ENCODE results near the gene LRP3. TPM values are rescaled to one million over a fixed set of nuclear protein-coding genes. Genes with fewer than 3 reads are reported as not detected.

LRP3 gene
- polyA plus RNA-seq, 1 donor from 2014 or later: 60.1 TPM

DNA sequence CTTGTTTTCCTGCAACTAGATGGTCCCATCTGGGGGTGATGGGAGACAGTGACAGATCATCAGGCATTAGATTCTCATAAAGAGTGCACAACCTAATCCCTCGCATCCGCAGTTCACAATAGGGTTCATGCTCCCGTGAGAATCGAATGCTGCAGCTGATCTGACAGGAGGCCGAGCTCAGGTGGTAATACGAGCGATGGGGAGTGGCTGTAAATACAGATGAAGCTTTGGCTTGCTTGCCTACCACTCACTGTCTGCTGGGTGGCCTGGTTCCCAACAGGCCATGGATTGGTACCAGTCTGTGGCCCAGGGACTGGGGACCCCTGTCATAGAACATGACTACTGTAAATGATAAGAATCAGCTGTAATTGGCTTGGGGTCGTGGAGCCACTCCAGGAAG is 34.2 kb upstream of the LRP3 start:
- Histone ChIP-seq H3K36me3 (ENCODE audit: insufficient read depth, low read length) (no peaks in the 10 kb centered on the region), H3K4me3 (ENCODE audit: low read length) (no peak overlapping the region), H3K9me2 (ENCODE audit: insufficient read depth, low read length) (no peaks in the 10 kb centered on the region), H3F3A (ENCODE audit: insufficient read depth, low read length, poor library complexity, severe bottlenecking) (no peaks in the 10 kb centered on the region), H4K20me1 (ENCODE audit: insufficient read depth) (no peaks in the 10 kb centered on the region), H3K27me3 (ENCODE audit: insufficient read depth, low read depth, low read length) (no peaks in the 10 kb centered on the region), H3K9me3 (ENCODE audit: low read length) (no peaks in the 10 kb centered on the region), H3K9ac (ENCODE audit: low read length) (no peak overlapping the region), H3K79me2 (replicated peaks; ENCODE audit: insufficient read depth, low read length) (no peaks in the 10 kb centered on the region), H3K27ac (ENCODE audit: low read length) (no peak overlapping the region), H2AFZ (ENCODE audit: low read depth, low read length) (no peak overlapping the region), H3K4me2 (ENCODE audit: low read length) (no peak overlapping the region)
- no peak for TF ChIP-seq TAF1 (IDR thresholded peaks at IDR 0.05; ENCODE audit: low read depth)
- TF ChIP-seq, protein P1, sequence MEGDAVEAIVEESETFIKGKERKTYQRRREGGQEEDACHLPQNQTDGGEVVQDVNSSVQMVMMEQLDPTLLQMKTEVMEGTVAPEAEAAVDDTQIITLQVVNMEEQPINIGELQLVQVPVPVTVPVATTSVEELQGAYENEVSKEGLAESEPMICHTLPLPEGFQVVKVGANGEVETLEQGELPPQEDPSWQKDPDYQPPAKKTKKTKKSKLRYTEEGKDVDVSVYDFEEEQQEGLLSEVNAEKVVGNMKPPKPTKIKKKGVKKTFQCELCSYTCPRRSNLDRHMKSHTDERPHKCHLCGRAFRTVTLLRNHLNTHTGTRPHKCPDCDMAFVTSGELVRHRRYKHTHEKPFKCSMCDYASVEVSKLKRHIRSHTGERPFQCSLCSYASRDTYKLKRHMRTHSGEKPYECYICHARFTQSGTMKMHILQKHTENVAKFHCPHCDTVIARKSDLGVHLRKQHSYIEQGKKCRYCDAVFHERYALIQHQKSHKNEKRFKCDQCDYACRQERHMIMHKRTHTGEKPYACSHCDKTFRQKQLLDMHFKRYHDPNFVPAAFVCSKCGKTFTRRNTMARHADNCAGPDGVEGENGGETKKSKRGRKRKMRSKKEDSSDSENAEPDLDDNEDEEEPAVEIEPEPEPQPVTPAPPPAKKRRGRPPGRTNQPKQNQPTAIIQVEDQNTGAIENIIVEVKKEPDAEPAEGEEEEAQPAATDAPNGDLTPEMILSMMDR (IDR thresholded peaks at IDR 0.05; ENCODE audit: poor library complexity, severe bottlenecking): no peak
- no peak for TF ChIP-seq POLR2AphosphoS5 (IDR thresholded peaks at IDR 0.05)
- TF ChIP-seq EP300 (conservative IDR thresholded peaks at IDR 0.05; ENCODE audit: poor library complexity, severe bottlenecking): no peak
- no peak for TF ChIP-seq EZH2 (IDR thresholded peaks at IDR 0.05; ENCODE audit: borderline replicate concordance, insufficient read depth, low read length, poor library complexity, severe bottlenecking)
- TF ChIP-seq, protein P2, sequence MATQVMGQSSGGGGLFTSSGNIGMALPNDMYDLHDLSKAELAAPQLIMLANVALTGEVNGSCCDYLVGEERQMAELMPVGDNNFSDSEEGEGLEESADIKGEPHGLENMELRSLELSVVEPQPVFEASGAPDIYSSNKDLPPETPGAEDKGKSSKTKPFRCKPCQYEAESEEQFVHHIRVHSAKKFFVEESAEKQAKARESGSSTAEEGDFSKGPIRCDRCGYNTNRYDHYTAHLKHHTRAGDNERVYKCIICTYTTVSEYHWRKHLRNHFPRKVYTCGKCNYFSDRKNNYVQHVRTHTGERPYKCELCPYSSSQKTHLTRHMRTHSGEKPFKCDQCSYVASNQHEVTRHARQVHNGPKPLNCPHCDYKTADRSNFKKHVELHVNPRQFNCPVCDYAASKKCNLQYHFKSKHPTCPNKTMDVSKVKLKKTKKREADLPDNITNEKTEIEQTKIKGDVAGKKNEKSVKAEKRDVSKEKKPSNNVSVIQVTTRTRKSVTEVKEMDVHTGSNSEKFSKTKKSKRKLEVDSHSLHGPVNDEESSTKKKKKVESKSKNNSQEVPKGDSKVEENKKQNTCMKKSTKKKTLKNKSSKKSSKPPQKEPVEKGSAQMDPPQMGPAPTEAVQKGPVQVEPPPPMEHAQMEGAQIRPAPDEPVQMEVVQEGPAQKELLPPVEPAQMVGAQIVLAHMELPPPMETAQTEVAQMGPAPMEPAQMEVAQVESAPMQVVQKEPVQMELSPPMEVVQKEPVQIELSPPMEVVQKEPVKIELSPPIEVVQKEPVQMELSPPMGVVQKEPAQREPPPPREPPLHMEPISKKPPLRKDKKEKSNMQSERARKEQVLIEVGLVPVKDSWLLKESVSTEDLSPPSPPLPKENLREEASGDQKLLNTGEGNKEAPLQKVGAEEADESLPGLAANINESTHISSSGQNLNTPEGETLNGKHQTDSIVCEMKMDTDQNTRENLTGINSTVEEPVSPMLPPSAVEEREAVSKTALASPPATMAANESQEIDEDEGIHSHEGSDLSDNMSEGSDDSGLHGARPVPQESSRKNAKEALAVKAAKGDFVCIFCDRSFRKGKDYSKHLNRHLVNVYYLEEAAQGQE (IDR thresholded peaks at IDR 0.05; ENCODE audit: borderline replicate concordance): no peak
- TF ChIP-seq RAD21 (conservative IDR thresholded peaks at IDR 0.05): no peak
- TF ChIP-seq SMC3 (conservative IDR thresholded peaks at IDR 0.05; ENCODE audit: poor library complexity): no peak
- TF ChIP-seq MXI1 (conservative IDR thresholded peaks at IDR 0.05; ENCODE audit: poor library complexity, severe bottlenecking): no peak

DNA sequence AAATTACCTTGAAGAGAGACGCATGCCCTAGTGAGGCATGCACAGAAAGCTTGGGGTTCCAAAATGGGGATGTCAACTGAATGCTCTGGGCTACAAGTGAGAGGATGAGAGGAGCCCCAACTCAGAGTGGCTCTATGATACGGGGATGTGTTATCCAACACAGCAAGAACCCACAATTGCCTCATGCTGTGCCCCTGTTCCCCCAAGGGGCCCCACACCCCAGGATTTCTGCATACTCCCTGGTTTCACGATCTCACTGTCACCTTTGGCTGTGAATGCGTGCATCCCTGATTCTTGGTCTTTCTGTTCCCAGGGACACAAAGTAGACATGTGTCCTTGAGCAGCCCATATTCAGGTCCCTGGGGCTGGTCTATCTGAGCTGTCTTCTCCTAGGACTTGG is 32.9 kb upstream of the LRP3 start:
- Histone ChIP-seq H3K9me3 (ENCODE audit: low read length) (no peaks in the 10 kb centered on the region), H3K79me2 (replicated peaks; ENCODE audit: insufficient read depth, low read length) (no peaks in the 10 kb centered on the region), H4K20me1 (ENCODE audit: insufficient read depth) (no peaks in the 10 kb centered on the region), H3K36me3 (ENCODE audit: insufficient read depth, low read length) (no peaks in the 10 kb centered on the region), H3F3A (ENCODE audit: insufficient read depth, low read length, poor library complexity, severe bottlenecking) (no peaks in the 10 kb centered on the region), H3K9me2 (ENCODE audit: insufficient read depth, low read length) (no peaks in the 10 kb centered on the region), H3K4me2 (ENCODE audit: low read length) (no peak overlapping the region), H3K27me3 (ENCODE audit: insufficient read depth, low read depth, low read length) (no peaks in the 10 kb centered on the region), H3K9ac (ENCODE audit: low read length) (no peak overlapping the region), H2AFZ (ENCODE audit: low read depth, low read length) (no peak overlapping the region), H3K4me3 (ENCODE audit: low read length) (no peak overlapping the region), H3K27ac (ENCODE audit: low read length) (no peak overlapping the region)
- no peak for TF ChIP-seq EP300 (conservative IDR thresholded peaks at IDR 0.05; ENCODE audit: poor library complexity, severe bottlenecking)
- TF ChIP-seq, protein P1 (IDR thresholded peaks at IDR 0.05; ENCODE audit: poor library complexity, severe bottlenecking): no peak
- no peak for TF ChIP-seq RAD21 (conservative IDR thresholded peaks at IDR 0.05)

Measured in neural cell (in vitro differentiated cells).